PFSK-1 (cell line): ENCODE results near the gene CDK6.

ENCODE experiments used
- FOXP2 ChIP-seq: optimal IDR thresholded peaks from 2 replicates; pipeline ENCODE3; 2011; ENCODE audit warnings: borderline replicate concordance, control low read depth, inconsistent platforms; ENCODE audit not compliant: insufficient read depth; ENCODE audit errors: extremely low read length, extremely low read depth
- POLR2AphosphoS5 ChIP-seq: IDR thresholded peaks from 2 replicates; pipeline ENCODE4 v1.6.1; 2012; ENCODE audit warnings: low read depth, mild to moderate bottlenecking, control low read depth, low read length, moderate library complexity
- SIN3A ChIP-seq: IDR thresholded peaks from 2 replicates; pipeline ENCODE4 v1.6.1; 2012; ENCODE audit warnings: mild to moderate bottlenecking, low read length, moderate library complexity, borderline replicate concordance; ENCODE audit not compliant: insufficient read depth
- TAF1 ChIP-seq: IDR thresholded peaks from 2 replicates; pipeline ENCODE4 v1.6.1; 2012; ENCODE audit warnings: low read length, control low read depth, borderline replicate concordance; ENCODE audit not compliant: insufficient read depth
- TF ChIP-seq, protein P1 (sequence below), 2 experiments: IDR thresholded peaks; 2 replicates each; pipeline versions ENCODE4 v1.6.1 to v1.8.0; 2011 to 2012; ENCODE audit warnings: low read depth in 2 of 2, low read length in 2 of 2, control low read depth in 1 of 2, inconsistent platforms in 1 of 2, mild to moderate bottlenecking in 1 of 2, moderate library complexity in 1 of 2; ENCODE audit not compliant: insufficient read depth in 1 of 2

Gene CDK6

DNA sequence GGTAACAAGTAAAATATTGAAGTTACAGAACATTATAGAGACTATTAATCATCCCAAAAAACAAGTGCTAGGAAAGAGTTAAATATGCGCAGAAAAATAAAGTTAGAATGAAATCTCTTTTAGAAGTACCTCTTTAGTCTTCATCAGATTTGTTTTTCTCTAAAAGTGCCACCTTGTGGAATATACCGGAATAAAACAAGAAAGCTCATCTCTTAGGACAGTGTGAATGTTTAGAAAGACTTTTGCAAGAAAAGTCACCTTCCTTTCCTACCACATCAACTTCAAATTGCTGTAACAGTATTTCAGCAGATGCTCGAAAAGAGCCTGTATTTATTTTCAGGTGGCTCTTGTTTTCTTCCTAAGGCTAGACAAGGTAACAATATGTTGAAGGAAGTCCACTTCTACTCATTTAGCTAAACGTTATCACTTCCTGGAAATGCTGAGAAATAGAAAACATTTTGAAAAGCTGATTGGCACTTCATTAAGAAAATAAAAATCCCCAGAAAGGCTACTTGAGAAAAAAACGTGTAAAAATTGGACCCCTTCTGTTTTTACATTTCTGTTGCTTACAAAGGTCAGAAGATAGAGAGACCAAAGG is 226.4 kb downstream of the CDK6 start:
- TF ChIP-seq, protein P1, sequence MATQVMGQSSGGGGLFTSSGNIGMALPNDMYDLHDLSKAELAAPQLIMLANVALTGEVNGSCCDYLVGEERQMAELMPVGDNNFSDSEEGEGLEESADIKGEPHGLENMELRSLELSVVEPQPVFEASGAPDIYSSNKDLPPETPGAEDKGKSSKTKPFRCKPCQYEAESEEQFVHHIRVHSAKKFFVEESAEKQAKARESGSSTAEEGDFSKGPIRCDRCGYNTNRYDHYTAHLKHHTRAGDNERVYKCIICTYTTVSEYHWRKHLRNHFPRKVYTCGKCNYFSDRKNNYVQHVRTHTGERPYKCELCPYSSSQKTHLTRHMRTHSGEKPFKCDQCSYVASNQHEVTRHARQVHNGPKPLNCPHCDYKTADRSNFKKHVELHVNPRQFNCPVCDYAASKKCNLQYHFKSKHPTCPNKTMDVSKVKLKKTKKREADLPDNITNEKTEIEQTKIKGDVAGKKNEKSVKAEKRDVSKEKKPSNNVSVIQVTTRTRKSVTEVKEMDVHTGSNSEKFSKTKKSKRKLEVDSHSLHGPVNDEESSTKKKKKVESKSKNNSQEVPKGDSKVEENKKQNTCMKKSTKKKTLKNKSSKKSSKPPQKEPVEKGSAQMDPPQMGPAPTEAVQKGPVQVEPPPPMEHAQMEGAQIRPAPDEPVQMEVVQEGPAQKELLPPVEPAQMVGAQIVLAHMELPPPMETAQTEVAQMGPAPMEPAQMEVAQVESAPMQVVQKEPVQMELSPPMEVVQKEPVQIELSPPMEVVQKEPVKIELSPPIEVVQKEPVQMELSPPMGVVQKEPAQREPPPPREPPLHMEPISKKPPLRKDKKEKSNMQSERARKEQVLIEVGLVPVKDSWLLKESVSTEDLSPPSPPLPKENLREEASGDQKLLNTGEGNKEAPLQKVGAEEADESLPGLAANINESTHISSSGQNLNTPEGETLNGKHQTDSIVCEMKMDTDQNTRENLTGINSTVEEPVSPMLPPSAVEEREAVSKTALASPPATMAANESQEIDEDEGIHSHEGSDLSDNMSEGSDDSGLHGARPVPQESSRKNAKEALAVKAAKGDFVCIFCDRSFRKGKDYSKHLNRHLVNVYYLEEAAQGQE (IDR thresholded peaks at IDR 0.05; ENCODE audit: insufficient read depth in 1 of 2, low read depth in 2 of 2, low read length in 2 of 2) = no peak
- TF ChIP-seq POLR2AphosphoS5 = no peak
- TF ChIP-seq FOXP2 = no peak
- TF ChIP-seq SIN3A = no peak
- TF ChIP-seq TAF1 = no peak

DNA sequence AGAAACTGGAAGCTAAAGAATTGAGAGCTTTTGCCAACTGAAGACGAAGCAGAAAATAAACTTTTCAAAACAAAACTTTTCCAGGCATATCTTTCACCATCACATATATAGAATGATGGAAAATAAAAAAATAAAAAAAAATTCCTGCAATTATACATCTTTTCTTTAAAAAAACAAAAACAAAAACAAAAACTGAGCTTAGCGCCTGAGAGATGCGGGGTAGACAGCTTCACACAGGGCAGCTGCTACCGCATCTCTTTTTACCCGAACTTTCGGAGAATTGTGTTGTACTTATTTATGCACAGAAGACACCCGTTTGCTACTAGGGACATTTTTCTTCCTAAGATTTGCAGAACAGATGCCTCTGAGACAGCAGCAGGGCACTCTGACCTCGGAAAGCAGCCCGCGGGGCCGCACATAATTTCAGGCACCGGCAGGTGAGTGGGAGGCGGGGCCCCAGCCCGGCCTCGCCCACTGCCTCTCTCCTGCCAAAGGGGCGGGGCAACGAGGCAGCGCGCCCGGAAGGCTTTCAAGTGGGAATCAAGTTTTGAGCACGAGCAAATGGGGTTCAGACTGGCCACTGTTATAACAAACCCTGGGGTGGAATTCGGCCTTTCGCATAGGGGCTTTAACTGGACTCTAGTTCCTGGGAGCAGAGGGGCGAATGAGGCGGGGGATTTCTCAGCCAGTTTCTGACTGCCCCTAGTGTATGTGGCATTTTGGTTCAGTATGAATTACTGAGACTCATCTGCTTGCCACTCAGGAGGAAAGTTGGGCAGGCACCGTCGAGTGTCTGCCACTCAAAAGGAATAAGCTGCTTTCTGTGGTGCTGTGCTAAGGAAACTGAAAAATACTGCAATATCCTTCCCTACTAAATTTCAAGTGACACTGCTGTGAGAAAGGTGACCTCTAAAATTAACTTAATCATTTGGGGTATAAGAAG is 227.7 kb downstream of the CDK6 start:
- no peak for TF ChIP-seq TAF1
- TF ChIP-seq SIN3A = no peak
- no peak for TF ChIP-seq FOXP2
- TF ChIP-seq POLR2AphosphoS5 = no peak
- TF ChIP-seq, protein P1 (IDR thresholded peaks at IDR 0.05; ENCODE audit: insufficient read depth in 1 of 2, low read depth in 2 of 2, low read length in 2 of 2) = no peak

DNA sequence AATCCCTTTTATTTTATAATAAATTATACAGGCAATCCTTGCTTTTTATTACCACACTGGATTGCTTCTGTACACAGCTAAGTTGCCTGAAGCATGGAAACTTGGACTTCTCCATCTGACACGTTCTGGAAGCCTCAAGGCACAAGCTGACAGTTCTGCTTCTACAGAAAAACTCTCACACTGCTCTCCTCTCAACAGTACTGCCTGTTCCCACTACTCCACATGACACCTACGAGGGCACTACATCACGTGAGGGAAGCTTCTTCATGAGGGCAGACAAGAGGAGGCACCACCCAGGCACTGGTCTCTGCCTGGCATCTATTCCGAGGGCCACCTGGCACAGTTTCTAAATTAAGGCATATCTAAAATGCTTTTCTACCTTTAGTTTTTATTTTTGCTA is 229.4 kb downstream of the CDK6 start:
- TF ChIP-seq FOXP2 (no peak), POLR2AphosphoS5 (no peak)

DNA sequence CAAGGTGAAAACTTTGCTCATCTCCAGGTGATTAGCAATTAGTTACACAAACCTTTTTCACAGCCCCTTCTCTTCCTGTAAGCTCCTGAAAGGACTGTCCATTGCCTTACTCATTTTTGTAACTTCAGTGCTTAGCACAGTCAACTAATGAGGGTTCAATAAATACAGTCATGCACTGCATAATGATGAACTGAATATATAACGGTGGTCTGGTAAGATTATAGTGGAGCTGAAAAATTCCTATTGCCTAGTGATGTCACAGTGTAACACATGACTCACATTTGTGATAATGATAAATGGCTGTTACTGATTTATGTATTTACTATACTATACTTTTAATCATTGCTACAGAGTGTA is 233.3 kb downstream of the CDK6 start:
- TF ChIP-seq SIN3A = no peak
- TF ChIP-seq, protein P1 (IDR thresholded peaks at IDR 0.05; ENCODE audit: insufficient read depth in 1 of 2, low read depth in 2 of 2, low read length in 2 of 2) = no peak
- no peak for TF ChIP-seq TAF1
- TF ChIP-seq POLR2AphosphoS5 = no peak
- TF ChIP-seq FOXP2 = no peak

DNA sequence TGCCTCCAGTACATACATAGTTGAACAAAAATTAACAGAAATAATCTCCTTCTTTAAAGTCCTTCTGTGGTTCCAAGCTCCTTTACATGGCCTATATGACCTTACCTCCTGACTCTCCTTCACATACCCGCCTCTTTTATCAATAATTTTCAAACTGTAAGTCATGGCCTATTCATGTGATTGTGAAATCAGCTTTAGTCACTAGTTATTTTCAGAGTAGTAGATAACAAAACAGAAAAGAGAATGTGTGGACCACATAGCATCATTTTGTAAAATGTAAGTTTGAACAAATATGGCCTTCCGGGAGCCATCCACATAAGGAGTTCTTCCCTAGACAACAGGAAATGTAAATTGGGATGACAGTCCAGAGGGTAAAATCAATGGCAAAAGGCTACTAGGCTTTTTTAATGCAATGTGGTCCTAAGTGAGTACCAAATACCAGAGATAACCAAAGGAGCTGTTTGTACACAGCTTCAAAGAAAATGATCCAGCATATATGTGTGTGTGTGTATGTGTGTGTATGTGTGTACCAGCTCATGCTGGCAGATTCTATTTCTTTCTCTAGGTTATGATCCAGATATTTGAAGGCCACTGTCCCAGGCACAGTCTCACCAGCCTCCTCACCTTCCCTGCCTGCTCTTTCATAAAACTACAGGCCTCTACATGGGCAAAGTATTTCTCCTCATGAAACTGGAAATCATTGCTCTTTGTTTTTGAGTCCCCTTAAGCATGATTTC is 233.9 kb downstream of the CDK6 start:
- TF ChIP-seq FOXP2 (no peak), TAF1 (no peak), SIN3A (no peak), POLR2AphosphoS5 (no peak)
- TF ChIP-seq, protein P1 (IDR thresholded peaks at IDR 0.05; ENCODE audit: insufficient read depth in 1 of 2, low read depth in 2 of 2, low read length in 2 of 2) = no peak
